ENCODE results near the gene AHNAK2. TPM values are rescaled to one million over a fixed set of nuclear protein-coding genes. Genes with fewer than 3 reads are reported as not detected.

AHNAK2 gene
- total and polyA plus RNA-seq, 8 donors = 1.5 to 117 (median 13.5) TPM

- no peaks in the 10 kb centered on the region for H3K36me3 ChIP-seq
- intact Hi-C loops (cut with DNase I; ENCODE audit: low total_unique reads) = no loop called here
- no peak for TF ChIP-seq CTCF (IDR thresholded peaks at IDR 0.05)
- no peak for TF ChIP-seq POLR2A (IDR thresholded peaks at IDR 0.05)
- TF ChIP-seq EP300 (IDR thresholded peaks at IDR 0.05) = no peak
- no peak for TF ChIP-seq POLR2AphosphoS5 (IDR thresholded peaks at IDR 0.05)
- no peaks in the 10 kb centered on the region for H3K4me1 ChIP-seq
- peaks cover 0 to 26% (median 0%) of the 10 kb centered on the region in 3 donors for H3K27me3 ChIP-seq
- no peak overlapping the region for H3K27ac ChIP-seq
- no peaks in the 10 kb centered on the region for H3K9me3 ChIP-seq
- DNase-seq = no peak
- 88 to 95% (median 94%) methylated on average over 7 of the region's 7 CpGs for WGBS, 5 donors
- no peak overlapping the region for H3K4me3 ChIP-seq
These were observed 74.2 kb downstream of the AHNAK2 start for GRCh38 chr14:104903990-104904389.

DNA sequence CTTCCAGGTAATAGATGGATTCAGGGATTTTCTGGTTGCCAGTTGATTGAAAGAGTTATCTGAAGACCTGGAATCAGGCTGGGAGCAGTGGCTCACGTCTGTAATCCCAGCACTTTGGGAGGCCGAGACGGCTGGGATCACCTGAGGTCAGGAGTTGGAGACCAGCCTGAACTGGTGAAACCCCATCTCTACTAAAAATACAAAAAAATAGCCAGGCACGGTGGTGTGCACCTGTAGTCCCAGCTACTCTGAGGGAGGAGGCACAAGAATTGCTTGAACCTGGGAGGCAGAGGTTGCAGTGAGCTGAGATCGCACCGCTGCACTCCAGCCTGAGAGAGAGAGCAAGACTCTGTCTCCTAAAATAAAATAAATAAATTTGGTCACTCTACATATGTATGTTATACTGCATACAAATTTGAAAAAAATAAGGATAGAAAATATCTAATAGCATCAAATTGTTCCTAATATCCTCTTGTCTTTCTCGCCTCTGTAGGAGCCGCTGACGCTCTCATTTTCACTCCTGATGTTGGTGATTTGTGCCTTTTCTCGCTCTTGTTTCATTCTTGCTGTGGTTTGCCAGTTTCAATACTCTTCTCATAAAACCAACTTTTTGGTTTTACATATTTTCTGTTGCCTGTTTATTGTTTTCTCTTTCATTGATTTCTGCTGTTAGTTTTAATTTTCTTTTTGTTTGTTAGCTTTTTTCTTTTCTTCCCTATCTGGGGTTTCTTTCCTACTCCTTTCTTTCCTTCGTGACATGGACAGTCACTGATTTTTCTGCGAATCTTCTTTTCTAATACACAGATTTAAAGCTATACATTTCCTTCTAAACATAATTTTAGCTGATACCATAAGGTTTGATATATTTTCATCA, 77.3 kb downstream of the AHNAK2 start:
- Histone ChIP-seq H3K4me1 (peaks cover 8 to 11% (median 10%) of the 10 kb centered on the region in 4 donors), H3K4me3 (no peak overlapping the region), H3K27ac (no peak overlapping the region), H3K9me3 (no peaks in the 10 kb centered on the region), H3K36me3 (no peaks in the 10 kb centered on the region), H3K27me3 (peaks cover 0 to 22% (median 0%) of the 10 kb centered on the region in 3 donors)
- DNase-seq = no peak
- intact Hi-C loops (cut with DNase I; ENCODE audit: low total_unique reads) = no loop called here
- WGBS, 5 donors = 79 to 84% (median 82%) methylated on average over 12 of the region's 12 CpGs
- TF ChIP-seq POLR2A (IDR thresholded peaks at IDR 0.05) (no peak), CTCF (IDR thresholded peaks at IDR 0.05) (no peak), POLR2AphosphoS5 (IDR thresholded peaks at IDR 0.05) (no peak), EP300 (IDR thresholded peaks at IDR 0.05) (no peak)

GRCh38 chr14:104899781-104900180, 78.4 kb downstream of the AHNAK2 start:
- Histone ChIP-seq H3K36me3 (peaks cover 0 to 2% (median under 1%) of the 10 kb centered on the region in 4 donors), H3K4me3 (no peak overlapping the region), H3K27ac (no peak overlapping the region), H3K4me1 (peaks cover 19 to 22% (median 21%) of the 10 kb centered on the region in 4 donors), H3K9me3 (no peaks in the 10 kb centered on the region), H3K27me3 (peaks cover 0 to 11% (median 0%) of the 10 kb centered on the region in 3 donors)
- DNase-seq = no peak
- WGBS, 5 donors = 32 to 56% (median 38%) methylated on average over 2 of the region's 2 CpGs
- TF ChIP-seq CTCF (IDR thresholded peaks at IDR 0.05) (no peak), POLR2AphosphoS5 (IDR thresholded peaks at IDR 0.05) (no peak), EP300 (IDR thresholded peaks at IDR 0.05) (no peak), POLR2A (IDR thresholded peaks at IDR 0.05) (no peak)
- intact Hi-C loops (cut with DNase I; ENCODE audit: low total_unique reads) = loop anchor here (10.0 kb wide), 1 partner anchor 145 kb away; no protein-coding TSS in a partner anchor

DNA sequence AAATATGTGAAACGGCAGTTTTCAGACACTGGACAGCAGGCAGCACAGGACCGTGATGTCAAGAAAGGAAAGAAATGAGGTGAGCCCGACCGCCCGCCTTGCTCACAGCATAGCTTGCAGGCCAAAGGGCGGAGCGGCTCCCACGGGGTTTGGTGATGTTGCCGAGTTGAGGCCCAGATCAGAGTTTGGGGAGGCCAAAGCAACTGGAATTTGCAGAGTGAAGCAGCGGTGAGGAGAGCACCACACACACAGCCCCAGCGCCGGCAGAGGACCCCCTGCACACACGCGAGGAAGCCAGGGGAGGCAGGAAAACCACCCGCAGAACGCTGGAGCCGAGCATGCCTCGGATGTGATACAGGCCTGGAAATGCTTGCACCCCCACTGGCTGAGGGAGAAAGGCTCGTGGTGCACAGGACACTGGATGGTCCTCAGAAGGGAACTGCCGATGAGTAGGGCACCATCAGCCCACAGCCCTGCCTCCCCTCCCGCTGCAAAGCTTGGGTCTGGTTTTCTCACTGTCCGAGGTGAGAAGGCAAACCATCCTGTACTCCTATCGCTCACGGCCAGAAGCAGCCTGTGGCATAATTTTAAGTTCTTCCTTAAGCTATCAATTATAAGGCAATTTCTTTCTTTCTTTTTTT, 79.2 kb downstream of the AHNAK2 start:
- Histone ChIP-seq H3K9me3 (no peaks in the 10 kb centered on the region), H3K4me1 (peaks cover 22 to 29% (median 28%) of the 10 kb centered on the region in 4 donors), H3K27me3 (peaks cover 0 to 6% (median 0%) of the 10 kb centered on the region in 3 donors), H3K36me3 (peaks cover 0 to 10% (median 4%) of the 10 kb centered on the region in 4 donors), H3K4me3 (no peak overlapping the region), H3K27ac (no peak overlapping the region)
- peak in 1 of 2 donors; percentile 42 for DNase-seq
- TF ChIP-seq POLR2A (IDR thresholded peaks at IDR 0.05) (no peak), EP300 (IDR thresholded peaks at IDR 0.05) (no peak), CTCF (IDR thresholded peaks at IDR 0.05) (no peak), POLR2AphosphoS5 (IDR thresholded peaks at IDR 0.05) (no peak)
- 68 to 78% (median 73%) methylated on average over 24 of the region's 24 CpGs for WGBS, 5 donors
- intact Hi-C loops (cut with DNase I; ENCODE audit: low total_unique reads) = loop anchor here (10.0 kb wide), 1 partner anchor 146 kb away; no protein-coding TSS in a partner anchor
